DOHH2 (cell line): Measurements from ENCODE around the gene HMX2.

Source experiments
- H3F3A ChIP-seq: fragments of 200-600 bp; sonication (generic), shearing (Covaris generic); 2 replicates; pipeline ENCODE4 v1.6.0; 2016; ENCODE audit warnings: antibody characterized with exemption, mild to moderate bottlenecking; ENCODE audit not compliant: control insufficient read depth, insufficient read depth
- H3K27ac ChIP-seq: fragments of 200-600 bp; sonication (generic); 2 replicates; pipeline ENCODE4 v1.5.1; 2014; ENCODE audit warnings: low read depth, mild to moderate bottlenecking, low read length, moderate library complexity
- H3K27me3 ChIP-seq: fragments of 200-600 bp; sonication (generic); 2 replicates; pipeline ENCODE4 v1.6.1; 2014; ENCODE audit warnings: mild to moderate bottlenecking, low read length, mixed read lengths; ENCODE audit not compliant: control insufficient read depth
- H3K36me3 ChIP-seq: fragments of 200-600 bp; sonication (generic); 2 replicates; pipeline ENCODE4 v1.6.1; 2014; ENCODE audit warnings: mild to moderate bottlenecking, low read length, moderate library complexity, mixed read lengths; ENCODE audit not compliant: control insufficient read depth
- H3K4me1 ChIP-seq: fragments of 200-600 bp; sonication (generic); 2 replicates; pipeline ENCODE4 v1.6.1; 2014; ENCODE audit warnings: mild to moderate bottlenecking, low read length, mixed read lengths; ENCODE audit not compliant: control insufficient read depth
- H3K4me2 ChIP-seq: fragments of 200-600 bp; sonication (generic); 2 replicates; pipeline ENCODE4 v1.6.0; 2014; ENCODE audit warnings: mild to moderate bottlenecking, low read length, moderate library complexity
- H3K4me3 ChIP-seq: fragments of 200-600 bp; sonication (generic); 2 replicates; pipeline ENCODE4 v1.5.1; 2014; ENCODE audit warnings: mild to moderate bottlenecking, low read length, mixed read lengths
- H3K79me2 ChIP-seq: fragments of 200-600 bp; sonication (generic); 2 replicates; pipeline ENCODE4 v1.6.1; 2014; ENCODE audit warnings: mild to moderate bottlenecking, low read length, mixed read lengths; ENCODE audit not compliant: control insufficient read depth
- H3K9me2 ChIP-seq: fragments of 200-600 bp; sonication (generic); replicated peaks from 2 replicates; pipeline ENCODE4 v1.6.1; 2014; ENCODE audit warnings: mild to moderate bottlenecking, low read length, mixed read lengths; ENCODE audit not compliant: control insufficient read depth
- H3K9me3 ChIP-seq: fragments of 200-600 bp; sonication (generic); 2 replicates; pipeline ENCODE4 v1.6.1; 2014; ENCODE audit warnings: antibody characterized with exemption, low read length, mixed read lengths; ENCODE audit not compliant: control insufficient read depth, insufficient read depth
- H4K20me1 ChIP-seq: fragments of 200-600 bp; sonication (generic); 2 replicates; pipeline ENCODE4 v1.6.0; 2014; ENCODE audit warnings: low read depth, mild to moderate bottlenecking, antibody characterized with exemption, low read length, moderate library complexity; ENCODE audit not compliant: control insufficient read depth, insufficient read depth
- EZH2phosphoT487 ChIP-seq: fragments of 200-600 bp; sonication (generic); IDR thresholded peaks from 2 replicates; pipeline ENCODE4 v1.6.1; 2017; ENCODE audit warnings: borderline replicate concordance, mild to moderate bottlenecking, antibody characterized with exemption, low read length, moderate library complexity, mixed read lengths
- TF ChIP-seq, protein P1 (sequence below): fragments of 200-600 bp; sonication (generic); IDR thresholded peaks from one replicate; pipeline ENCODE4 v1.5.1; 2014; ENCODE audit warnings: antibody characterized with exemption, mild to moderate bottlenecking, low read depth, low read length; ENCODE audit not compliant: poor library complexity, severe bottlenecking

The HMX2 gene

DNA sequence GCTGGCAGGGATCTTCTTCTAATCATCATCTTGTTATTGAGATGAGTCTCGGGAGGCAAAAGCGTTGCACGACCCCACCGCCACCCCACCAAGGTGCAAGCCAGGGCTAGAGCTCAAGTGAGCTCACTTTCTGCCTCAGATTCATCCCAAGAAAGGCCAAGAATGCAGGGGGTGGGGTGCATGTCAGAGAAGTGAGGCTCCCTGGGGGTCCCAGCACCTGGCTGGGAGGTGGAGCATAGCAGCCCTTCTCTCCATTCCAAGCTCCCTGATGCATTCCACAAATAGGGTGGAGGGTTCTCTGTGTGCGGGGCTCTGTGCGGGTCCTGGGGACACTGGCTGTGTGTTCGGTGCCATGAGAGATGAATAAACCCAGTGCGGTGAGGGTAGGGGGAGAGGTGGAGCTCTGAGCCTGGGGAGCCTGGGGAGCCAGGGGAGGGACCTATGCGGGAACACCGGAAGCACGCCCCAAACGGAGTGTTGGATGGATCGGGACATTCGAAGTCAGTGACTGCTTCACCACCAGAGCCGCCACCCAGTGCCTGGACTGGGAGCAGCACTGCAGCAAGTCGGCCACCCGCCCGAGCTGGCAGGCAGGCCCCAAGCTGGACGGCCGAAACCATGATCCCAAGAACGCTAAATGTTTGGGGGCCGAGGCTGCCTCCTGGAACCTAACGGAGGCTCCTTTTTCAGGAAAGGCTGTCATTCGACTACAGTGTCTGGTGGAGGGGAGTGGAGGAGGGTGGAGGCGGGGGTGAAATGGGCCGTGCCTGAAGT is 30.1 kb upstream of the HMX2 start:
- peaks cover 5% of the 10 kb centered on the region for H3K27me3 ChIP-seq
- H3F3A ChIP-seq, result no peaks in the 10 kb centered on the region
- no peaks in the 10 kb centered on the region for H4K20me1 ChIP-seq
- no peaks in the 10 kb centered on the region for H3K36me3 ChIP-seq
- H3K4me1 ChIP-seq, result no peaks in the 10 kb centered on the region
- H3K9me3 ChIP-seq, result no peaks in the 10 kb centered on the region
- no peak overlapping the region for H3K4me2 ChIP-seq
- TF ChIP-seq, protein P1, sequence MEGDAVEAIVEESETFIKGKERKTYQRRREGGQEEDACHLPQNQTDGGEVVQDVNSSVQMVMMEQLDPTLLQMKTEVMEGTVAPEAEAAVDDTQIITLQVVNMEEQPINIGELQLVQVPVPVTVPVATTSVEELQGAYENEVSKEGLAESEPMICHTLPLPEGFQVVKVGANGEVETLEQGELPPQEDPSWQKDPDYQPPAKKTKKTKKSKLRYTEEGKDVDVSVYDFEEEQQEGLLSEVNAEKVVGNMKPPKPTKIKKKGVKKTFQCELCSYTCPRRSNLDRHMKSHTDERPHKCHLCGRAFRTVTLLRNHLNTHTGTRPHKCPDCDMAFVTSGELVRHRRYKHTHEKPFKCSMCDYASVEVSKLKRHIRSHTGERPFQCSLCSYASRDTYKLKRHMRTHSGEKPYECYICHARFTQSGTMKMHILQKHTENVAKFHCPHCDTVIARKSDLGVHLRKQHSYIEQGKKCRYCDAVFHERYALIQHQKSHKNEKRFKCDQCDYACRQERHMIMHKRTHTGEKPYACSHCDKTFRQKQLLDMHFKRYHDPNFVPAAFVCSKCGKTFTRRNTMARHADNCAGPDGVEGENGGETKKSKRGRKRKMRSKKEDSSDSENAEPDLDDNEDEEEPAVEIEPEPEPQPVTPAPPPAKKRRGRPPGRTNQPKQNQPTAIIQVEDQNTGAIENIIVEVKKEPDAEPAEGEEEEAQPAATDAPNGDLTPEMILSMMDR, result no peak
- no peak for TF ChIP-seq EZH2phosphoT487
- no peaks in the 10 kb centered on the region for H3K9me2 ChIP-seq
- no peak overlapping the region for H3K4me3 ChIP-seq
- no peaks in the 10 kb centered on the region for H3K79me2 ChIP-seq
- H3K27ac ChIP-seq, result no peak overlapping the region

DNA sequence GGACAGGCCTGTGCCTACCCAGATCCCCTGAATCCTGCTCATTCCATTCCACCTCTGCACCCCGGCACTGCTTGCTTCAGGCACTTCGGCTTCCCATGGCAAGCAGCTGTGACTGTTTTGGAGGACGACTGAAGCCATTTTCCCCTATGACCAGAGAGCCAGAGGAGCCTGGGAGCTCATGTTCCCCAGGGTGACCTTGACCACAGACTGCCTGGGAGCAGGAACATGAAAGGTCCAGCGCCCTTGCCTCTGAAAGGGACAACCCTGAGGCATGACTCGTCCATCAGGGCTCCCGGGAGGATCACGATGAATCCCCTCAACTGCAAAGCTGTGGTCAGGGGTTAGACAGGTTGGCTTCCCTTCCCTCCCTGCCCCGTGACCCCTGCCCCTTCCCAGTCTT is 28.9 kb upstream of the HMX2 start:
- Histone ChIP-seq H3K4me1 (no peaks in the 10 kb centered on the region), H3K4me3 (no peak overlapping the region), H3K36me3 (no peaks in the 10 kb centered on the region), H3K9me3 (no peaks in the 10 kb centered on the region), H3K27ac (no peak overlapping the region), H3K79me2 (no peaks in the 10 kb centered on the region), H3F3A (no peaks in the 10 kb centered on the region), H3K27me3 (peaks cover 5% of the 10 kb centered on the region), H3K4me2 (no peak overlapping the region), H4K20me1 (no peaks in the 10 kb centered on the region), H3K9me2 (no peaks in the 10 kb centered on the region)
- no peak for TF ChIP-seq EZH2phosphoT487
- TF ChIP-seq, protein P1, result no peak

DNA sequence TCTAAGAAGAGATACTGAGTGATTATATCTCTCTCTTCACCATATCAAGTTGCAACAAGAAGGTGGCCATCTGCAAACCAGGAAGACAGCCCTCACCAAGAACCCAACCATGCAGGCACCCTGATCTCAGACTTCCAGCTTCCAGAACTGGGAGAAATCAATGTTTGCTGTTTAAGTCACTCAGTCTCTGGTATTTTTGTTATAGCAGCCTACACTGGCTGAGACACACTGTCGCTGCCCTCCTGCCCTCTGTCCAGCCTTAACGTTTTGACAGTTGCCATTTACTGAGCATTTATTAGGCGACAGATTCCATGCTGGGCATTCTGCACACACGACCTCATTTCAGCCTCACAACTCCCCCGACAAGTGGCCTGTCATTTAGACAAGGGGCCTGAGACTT is 21.7 kb upstream of the HMX2 start:
- Histone ChIP-seq H3K4me3 (no peak overlapping the region), H3K4me2 (no peak overlapping the region), H3K79me2 (no peaks in the 10 kb centered on the region)

More for the DNA sequence above, 21.7 kb upstream of the HMX2 start:
- no peaks in the 10 kb centered on the region for H3K4me1 ChIP-seq
- no peaks in the 10 kb centered on the region for H3F3A ChIP-seq
- no peaks in the 10 kb centered on the region for H3K9me2 ChIP-seq
- H3K27ac ChIP-seq, result no peak overlapping the region
- no peak for TF ChIP-seq EZH2phosphoT487
- TF ChIP-seq, protein P1, result no peak
- H3K9me3 ChIP-seq, result no peaks in the 10 kb centered on the region
- H3K27me3 ChIP-seq, result peaks cover 38% of the 10 kb centered on the region
- no peaks in the 10 kb centered on the region for H4K20me1 ChIP-seq
- no peaks in the 10 kb centered on the region for H3K36me3 ChIP-seq
